ENCODE data around the gene KHK. TPM values are rescaled to one million over a fixed set of nuclear protein-coding genes. Genes with fewer than 3 reads are reported as not detected.
A peak's percentile ranks its signal among the peaks of the same experiment; 100 is the strongest.

KHK gene
- total RNA-seq, 1 donor from 2014 or later, result 2.9 TPM

- peak; percentile 86 for DNase-seq
- H3K4me3 ChIP-seq, result peak overlapping the region; percentile 97
- no peaks in the 10 kb centered on the region for H3K9me3 ChIP-seq (replicated peaks)
- peaks cover 29% of the 10 kb centered on the region for H3K4me1 ChIP-seq
- no peaks in the 10 kb centered on the region for H3K27me3 ChIP-seq (ENCODE audit: low read depth)
- intact Hi-C loops (cut with micrococcal nuclease), result no loop called here
- H3K36me3 ChIP-seq, result peaks cover 19% of the 10 kb centered on the region
- TF ChIP-seq, protein P1, sequence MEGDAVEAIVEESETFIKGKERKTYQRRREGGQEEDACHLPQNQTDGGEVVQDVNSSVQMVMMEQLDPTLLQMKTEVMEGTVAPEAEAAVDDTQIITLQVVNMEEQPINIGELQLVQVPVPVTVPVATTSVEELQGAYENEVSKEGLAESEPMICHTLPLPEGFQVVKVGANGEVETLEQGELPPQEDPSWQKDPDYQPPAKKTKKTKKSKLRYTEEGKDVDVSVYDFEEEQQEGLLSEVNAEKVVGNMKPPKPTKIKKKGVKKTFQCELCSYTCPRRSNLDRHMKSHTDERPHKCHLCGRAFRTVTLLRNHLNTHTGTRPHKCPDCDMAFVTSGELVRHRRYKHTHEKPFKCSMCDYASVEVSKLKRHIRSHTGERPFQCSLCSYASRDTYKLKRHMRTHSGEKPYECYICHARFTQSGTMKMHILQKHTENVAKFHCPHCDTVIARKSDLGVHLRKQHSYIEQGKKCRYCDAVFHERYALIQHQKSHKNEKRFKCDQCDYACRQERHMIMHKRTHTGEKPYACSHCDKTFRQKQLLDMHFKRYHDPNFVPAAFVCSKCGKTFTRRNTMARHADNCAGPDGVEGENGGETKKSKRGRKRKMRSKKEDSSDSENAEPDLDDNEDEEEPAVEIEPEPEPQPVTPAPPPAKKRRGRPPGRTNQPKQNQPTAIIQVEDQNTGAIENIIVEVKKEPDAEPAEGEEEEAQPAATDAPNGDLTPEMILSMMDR (IDR thresholded peaks at IDR 0.05; ENCODE audit: borderline replicate concordance), result peak; percentile 65
- H3K27ac ChIP-seq (replicated peaks), result peak overlapping the region; percentile 96
These were observed 36.1 kb upstream of the KHK start for GRCh38 chr2:27050281-27050995.

DNA sequence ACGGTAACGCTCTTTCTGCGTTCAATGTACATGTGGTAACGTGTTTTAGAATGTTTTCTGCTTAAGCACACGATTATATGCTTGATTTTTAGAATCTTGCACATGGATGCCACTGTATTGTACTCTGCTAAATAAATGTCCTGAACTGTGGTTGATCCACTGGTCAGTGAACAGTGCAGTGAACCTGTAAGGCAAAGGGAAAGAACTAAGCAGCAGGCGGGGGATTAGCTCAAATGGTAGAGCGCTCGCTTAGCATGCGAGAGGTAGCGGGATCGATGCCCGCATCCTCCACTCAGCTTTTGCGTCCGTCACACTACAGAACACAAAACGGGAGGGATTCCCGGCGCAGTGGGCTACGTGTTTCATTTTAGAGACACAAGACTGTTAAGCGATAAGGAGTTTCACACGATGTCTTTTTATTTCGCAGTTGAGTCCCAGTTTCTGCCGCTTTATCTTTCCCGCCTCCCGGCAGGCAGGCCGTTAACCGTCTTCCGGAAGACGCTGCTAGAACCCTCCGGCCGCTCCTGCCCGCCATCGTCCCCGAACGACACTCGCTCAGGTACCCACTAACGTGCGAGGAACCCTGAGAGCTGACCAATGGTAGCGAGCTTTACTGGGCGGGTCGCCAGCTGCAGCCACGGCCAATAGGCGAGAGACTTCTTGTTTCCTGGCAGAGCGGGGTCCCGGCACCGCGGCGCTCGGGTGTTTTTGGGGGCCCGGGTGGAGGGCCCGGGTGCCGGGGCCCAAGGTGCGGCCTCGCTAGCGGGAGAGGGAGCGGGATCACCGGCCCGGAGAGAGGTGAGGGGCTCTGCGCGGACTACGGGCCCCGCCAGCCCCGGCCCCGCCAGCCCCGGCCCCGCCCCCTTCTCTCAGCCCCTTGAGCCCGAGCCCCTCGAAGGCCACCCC is 35.3 kb upstream of the KHK start, which contains the start of gene AGBL5:
Gene AGBL5, plus strand, starts transcription at position 673 of the 906 bp plus-strand sequence. CDS start 1,291 bp downstream, outside the sequence.
- DNase-seq, result peak; percentile 95
- Histone ChIP-seq H3K27ac (replicated peaks) (peak within 1 kb of the TSS; percentile 96), H3K9me3 (replicated peaks) (no peaks in the 10 kb centered on the region), H3K27me3 (ENCODE audit: low read depth) (no peaks in the 10 kb centered on the region), H3K36me3 (peaks cover 27% of the 10 kb centered on the region), H3K4me1 (peaks cover 29% of the 10 kb centered on the region), H3K4me3 (peak within 1 kb of the TSS; percentile 97)
- intact Hi-C loops (cut with micrococcal nuclease), result no loop called here
- TF ChIP-seq, protein P1 (IDR thresholded peaks at IDR 0.05; ENCODE audit: borderline replicate concordance), result no peak

GRCh38 chr2:27051902-27052645 is 34.5 kb upstream of the KHK start:
- Histone ChIP-seq H3K27ac (replicated peaks) (peak overlapping the region; percentile 96), H3K9me3 (replicated peaks) (no peaks in the 10 kb centered on the region), H3K36me3 (peaks cover 35% of the 10 kb centered on the region), H3K4me3 (peak overlapping the region; percentile 97), H3K27me3 (ENCODE audit: low read depth) (no peaks in the 10 kb centered on the region), H3K4me1 (peaks cover 29% of the 10 kb centered on the region)
- DNase-seq, result peak; percentile 44
- TF ChIP-seq, protein P1 (IDR thresholded peaks at IDR 0.05; ENCODE audit: borderline replicate concordance), result no peak
- intact Hi-C loops (cut with micrococcal nuclease), result no loop called here

DNA sequence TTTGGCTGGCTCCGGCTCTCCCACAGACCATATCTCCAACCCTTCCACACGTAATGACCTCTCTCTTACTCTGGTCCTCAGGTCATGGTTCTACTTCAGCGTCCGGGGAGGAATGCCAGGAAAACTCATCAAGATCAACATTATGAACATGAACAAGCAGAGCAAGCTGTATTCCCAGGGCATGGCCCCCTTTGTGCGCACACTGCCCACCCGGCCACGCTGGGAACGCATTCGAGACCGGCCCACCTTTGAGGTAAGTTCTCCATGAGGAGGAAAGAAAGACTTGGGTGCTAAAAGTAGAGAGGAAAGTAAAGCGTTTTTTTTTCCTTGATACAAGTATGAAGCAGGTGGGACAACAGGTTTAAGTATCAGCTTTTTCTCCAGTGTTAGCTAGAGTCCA is 33.3 kb upstream of the KHK start:
- H3K4me1 ChIP-seq, result peaks cover 29% of the 10 kb centered on the region
- TF ChIP-seq, protein P1 (IDR thresholded peaks at IDR 0.05; ENCODE audit: borderline replicate concordance), result no peak
- H3K36me3 ChIP-seq, result peaks cover 47% of the 10 kb centered on the region
- no peak overlapping the region for H3K27ac ChIP-seq (replicated peaks)
- H3K9me3 ChIP-seq (replicated peaks), result no peaks in the 10 kb centered on the region
- intact Hi-C loops (cut with micrococcal nuclease), result no loop called here
- H3K27me3 ChIP-seq (ENCODE audit: low read depth), result no peaks in the 10 kb centered on the region
- H3K4me3 ChIP-seq, result no peak overlapping the region
- no peak for DNase-seq

GRCh38 chr2:27053776-27054175 is 32.8 kb upstream of the KHK start:
- TF ChIP-seq, protein P1 (IDR thresholded peaks at IDR 0.05; ENCODE audit: borderline replicate concordance), result no peak
- Histone ChIP-seq H3K27me3 (ENCODE audit: low read depth) (no peaks in the 10 kb centered on the region), H3K4me3 (no peak overlapping the region), H3K36me3 (peaks cover 48% of the 10 kb centered on the region), H3K4me1 (peaks cover 29% of the 10 kb centered on the region), H3K27ac (replicated peaks) (no peak overlapping the region), H3K9me3 (replicated peaks) (no peaks in the 10 kb centered on the region)
- DNase-seq, result no peak
- intact Hi-C loops (cut with micrococcal nuclease), result no loop called here

Data from left ventricle myocardium inferior (tissue), 1 donor.